ENCODE results near the gene STEEP1. TPM values are rescaled to one million over a fixed set of nuclear protein-coding genes. Genes with fewer than 3 reads are reported as not detected.

Gene STEEP1
- 38.4 and 39.2 TPM in 2 replicates for total RNA-seq (2021)
- Bru-seq, nascent RNA: percentile 66 among the genes with signal in this experiment
- percentile 64 among the genes with signal in this experiment for BruChase-seq, experiment 1, labeled RNA remaining after a 2-hour chase
- percentile 80 among the genes with signal in this experiment for BruChase-seq, experiment 2, labeled RNA remaining after a 6-hour chase
- long read RNA-seq, transcript CXorf56-204 (7 exons, 1,056 nt): major isoform, 8 of 67 reads
- long read RNA-seq, partial matches to known transcripts: 0 of 67 reads
- long read RNA-seq, other reads (novel, unspliced or antisense): 59 of 67 reads

GRCh38 chrX:119565107-119565663 is at the start of gene STEEP1:
Gene STEEP1 (minus strand): TSS chrX:119565409. CDS start chrX:119565355, 54 bp downstream.
- H3K27me3 ChIP-seq (replicated peaks; ENCODE audit: insufficient read depth, low read depth, low read length, poor library complexity): no peaks in the 10 kb centered on the region
- H3K4me1 ChIP-seq (ENCODE audit: insufficient read depth, low read length, poor library complexity, severe bottlenecking): no peaks in the 10 kb centered on the region
- peak within 1 kb of the TSS; percentile 68 for H3K4me3 ChIP-seq (ENCODE audit: low read depth, low read length, poor library complexity, severe bottlenecking)
- ChIA-PET POLR2A (ENCODE audit: low non-redundant PET) (interaction anchor here (0.6 kb wide), 1 partner anchor 24 kb away, joined by 3 read pairs; no protein-coding TSS in a partner anchor), CTCF (no interaction called here)
- no peaks in the 10 kb centered on the region for H3K36me3 ChIP-seq (ENCODE audit: insufficient read depth, low read length, poor library complexity, severe bottlenecking)
- H3K27ac ChIP-seq (ENCODE audit: low read depth, low read length, poor library complexity, severe bottlenecking): peak within 1 kb of the TSS; percentile 68
- no peaks in the 10 kb centered on the region for H3K9me3 ChIP-seq (ENCODE audit: low read depth, low read length, poor library complexity, severe bottlenecking)
- DNase-seq (ENCODE audit: low spot score): peak; percentile 95
- BruUV-seq (replicated peaks): no TSS peak
- intact Hi-C loops (cut with micrococcal nuclease; ENCODE audit: unreplicated experiment): no loop called here
- TF ChIP-seq CTCF (conservative IDR thresholded peaks at IDR 0.05; ENCODE audit: low read depth, low read length): no peak
- TF ChIP-seq EZH2 (IDR thresholded peaks at IDR 0.05; ENCODE audit: borderline replicate concordance, low read depth, low read length, poor library complexity, severe bottlenecking): no peak

- ChIA-PET CTCF (no interaction called here), POLR2A (ENCODE audit: low non-redundant PET) (no interaction called here)
- BruUV-seq (replicated peaks): no TSS peak
- H3K36me3 ChIP-seq (ENCODE audit: insufficient read depth, low read length, poor library complexity, severe bottlenecking): no peaks in the 10 kb centered on the region
- TF ChIP-seq CTCF (conservative IDR thresholded peaks at IDR 0.05; ENCODE audit: low read depth, low read length) (no peak), EZH2 (IDR thresholded peaks at IDR 0.05; ENCODE audit: borderline replicate concordance, low read depth, low read length, poor library complexity, severe bottlenecking) (no peak)
- H3K27ac ChIP-seq (ENCODE audit: low read depth, low read length, poor library complexity, severe bottlenecking): no peak overlapping the region
- intact Hi-C loops (cut with micrococcal nuclease; ENCODE audit: unreplicated experiment): no loop called here
- no peaks in the 10 kb centered on the region for H3K9me3 ChIP-seq (ENCODE audit: low read depth, low read length, poor library complexity, severe bottlenecking)
- H3K27me3 ChIP-seq (replicated peaks; ENCODE audit: insufficient read depth, low read depth, low read length, poor library complexity): no peaks in the 10 kb centered on the region
- peaks cover 8% of the 10 kb centered on the region for H3K4me1 ChIP-seq (ENCODE audit: insufficient read depth, low read length, poor library complexity, severe bottlenecking)
- no peak overlapping the region for H3K4me3 ChIP-seq (ENCODE audit: low read depth, low read length, poor library complexity, severe bottlenecking)
- no peak for DNase-seq (ENCODE audit: low spot score)
These were observed 49.6 kb upstream of the STEEP1 start for GRCh38 chrX:119614776-119615175.

- Histone ChIP-seq H3K9me3 (ENCODE audit: low read depth, low read length, poor library complexity, severe bottlenecking) (no peaks in the 10 kb centered on the region), H3K4me1 (ENCODE audit: insufficient read depth, low read length, poor library complexity, severe bottlenecking) (no peaks in the 10 kb centered on the region), H3K4me3 (ENCODE audit: low read depth, low read length, poor library complexity, severe bottlenecking) (peak overlapping the region; percentile 69), H3K36me3 (ENCODE audit: insufficient read depth, low read length, poor library complexity, severe bottlenecking) (no peaks in the 10 kb centered on the region), H3K27ac (ENCODE audit: low read depth, low read length, poor library complexity, severe bottlenecking) (peak overlapping the region; percentile 94), H3K27me3 (replicated peaks; ENCODE audit: insufficient read depth, low read depth, low read length, poor library complexity) (no peaks in the 10 kb centered on the region)
- BruUV-seq (replicated peaks): no TSS peak
- DNase-seq (ENCODE audit: low spot score): no peak
- no peak for TF ChIP-seq EZH2 (IDR thresholded peaks at IDR 0.05; ENCODE audit: borderline replicate concordance, low read depth, low read length, poor library complexity, severe bottlenecking)
- ChIA-PET CTCF (no interaction called here), POLR2A (ENCODE audit: low non-redundant PET) (no interaction called here)
- intact Hi-C loops (cut with micrococcal nuclease; ENCODE audit: unreplicated experiment): no loop called here
These were observed 41.8 kb upstream of the STEEP1 start for GRCh38 chrX:119607018-119607389.
